ENCODE results near the gene SDC4. TPM values are rescaled to one million over a fixed set of nuclear protein-coding genes. Genes with fewer than 3 reads are reported as not detected.
A peak's percentile ranks its signal among the peaks of the same experiment; 100 is the strongest.

Gene SDC4
- total RNA-seq, 4 donors from 2014 or later: 50.4 to 168 (median 97.8) TPM

DNA sequence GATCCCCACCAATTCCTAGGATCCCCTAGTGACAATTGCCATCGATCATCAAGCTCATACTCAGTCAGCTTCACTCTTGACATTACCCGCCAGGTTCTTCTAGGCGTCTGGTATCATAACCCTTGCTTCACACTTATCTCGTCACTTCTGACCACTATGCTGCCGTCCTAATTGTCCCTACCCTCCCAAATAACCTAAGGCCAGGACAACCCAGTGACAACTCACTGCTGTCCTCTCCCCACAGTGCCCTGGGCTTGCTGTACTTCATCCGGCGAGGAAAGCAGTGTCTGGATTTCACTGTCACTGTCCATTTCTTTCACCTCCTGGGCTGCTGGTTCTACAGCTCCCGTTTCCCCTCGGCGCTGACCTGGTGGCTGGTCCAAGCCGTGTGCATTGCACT is 18.4 kb upstream of the SDC4 start:
- Histone ChIP-seq H3K36me3 (peaks cover 0 to 34% of the 10 kb centered on the region in 2 donors), H3K4me3 (no peak overlapping the region), H3K4me1 (peaks cover 8% of the 10 kb centered on the region in 2 donors), H3K27ac (no peak overlapping the region), H3K27me3 (no peaks in the 10 kb centered on the region), H3K9me3 (no peaks in the 10 kb centered on the region)
- TF ChIP-seq, protein P1, sequence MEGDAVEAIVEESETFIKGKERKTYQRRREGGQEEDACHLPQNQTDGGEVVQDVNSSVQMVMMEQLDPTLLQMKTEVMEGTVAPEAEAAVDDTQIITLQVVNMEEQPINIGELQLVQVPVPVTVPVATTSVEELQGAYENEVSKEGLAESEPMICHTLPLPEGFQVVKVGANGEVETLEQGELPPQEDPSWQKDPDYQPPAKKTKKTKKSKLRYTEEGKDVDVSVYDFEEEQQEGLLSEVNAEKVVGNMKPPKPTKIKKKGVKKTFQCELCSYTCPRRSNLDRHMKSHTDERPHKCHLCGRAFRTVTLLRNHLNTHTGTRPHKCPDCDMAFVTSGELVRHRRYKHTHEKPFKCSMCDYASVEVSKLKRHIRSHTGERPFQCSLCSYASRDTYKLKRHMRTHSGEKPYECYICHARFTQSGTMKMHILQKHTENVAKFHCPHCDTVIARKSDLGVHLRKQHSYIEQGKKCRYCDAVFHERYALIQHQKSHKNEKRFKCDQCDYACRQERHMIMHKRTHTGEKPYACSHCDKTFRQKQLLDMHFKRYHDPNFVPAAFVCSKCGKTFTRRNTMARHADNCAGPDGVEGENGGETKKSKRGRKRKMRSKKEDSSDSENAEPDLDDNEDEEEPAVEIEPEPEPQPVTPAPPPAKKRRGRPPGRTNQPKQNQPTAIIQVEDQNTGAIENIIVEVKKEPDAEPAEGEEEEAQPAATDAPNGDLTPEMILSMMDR (IDR thresholded peaks at IDR 0.05 in 4 of 5, conservative IDR thresholded peaks at IDR 0.05 in 1 of 5): no peak
- TF ChIP-seq POLR2A (IDR thresholded peaks at IDR 0.05): no peak
- in situ Hi-C loops (cut with MboI; ENCODE audit: low sequenced_read_pairs in 4 of 4): loop anchor here in 1 of 4 donors (25.0 kb wide), 1 partner anchor 1154 kb away; the partner anchor contains the start of gene OSER1
- intact Hi-C loops (cut with DNase I; ENCODE audit: low total_unique reads): no loop called here
- DNase-seq (no peak), ATAC-seq (no peak)

DNA sequence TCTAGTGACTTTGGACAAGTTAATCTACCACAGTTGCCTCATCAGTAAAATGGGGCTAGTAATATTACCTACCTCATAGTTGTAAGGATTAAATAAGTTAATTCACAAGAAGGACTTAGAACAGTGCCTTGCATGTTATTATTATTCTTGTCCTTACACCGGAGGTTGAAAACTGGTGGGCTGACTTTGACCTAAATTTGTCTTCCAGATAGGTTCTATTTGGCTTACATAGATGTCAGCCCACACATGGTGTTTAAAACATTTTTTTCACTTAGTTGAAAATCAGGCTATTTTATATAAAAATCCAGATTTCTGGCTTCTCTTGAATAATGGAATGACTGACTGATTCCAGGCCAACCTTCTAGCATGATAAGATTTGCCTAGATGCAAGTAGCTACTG is 18.0 kb upstream of the SDC4 start:
- no peak for ATAC-seq
- in situ Hi-C loops (cut with MboI; ENCODE audit: low sequenced_read_pairs in 4 of 4) (loop anchor here in 1 of 4 donors (25.0 kb wide), 1 partner anchor 1154 kb away; the partner anchor contains the start of gene OSER1), intact Hi-C loops (cut with DNase I; ENCODE audit: low total_unique reads) (no loop called here)
- Histone ChIP-seq H3K4me1 (peaks cover 8% of the 10 kb centered on the region in 2 donors), H3K36me3 (peaks cover 0 to 34% of the 10 kb centered on the region in 2 donors), H3K27ac (no peak overlapping the region), H3K4me3 (no peak overlapping the region), H3K27me3 (no peaks in the 10 kb centered on the region), H3K9me3 (no peaks in the 10 kb centered on the region)
- TF ChIP-seq, protein P1 (IDR thresholded peaks at IDR 0.05 in 4 of 5, conservative IDR thresholded peaks at IDR 0.05 in 1 of 5): no peak
- no peak for TF ChIP-seq POLR2A (IDR thresholded peaks at IDR 0.05)
- DNase-seq: no peak

DNA sequence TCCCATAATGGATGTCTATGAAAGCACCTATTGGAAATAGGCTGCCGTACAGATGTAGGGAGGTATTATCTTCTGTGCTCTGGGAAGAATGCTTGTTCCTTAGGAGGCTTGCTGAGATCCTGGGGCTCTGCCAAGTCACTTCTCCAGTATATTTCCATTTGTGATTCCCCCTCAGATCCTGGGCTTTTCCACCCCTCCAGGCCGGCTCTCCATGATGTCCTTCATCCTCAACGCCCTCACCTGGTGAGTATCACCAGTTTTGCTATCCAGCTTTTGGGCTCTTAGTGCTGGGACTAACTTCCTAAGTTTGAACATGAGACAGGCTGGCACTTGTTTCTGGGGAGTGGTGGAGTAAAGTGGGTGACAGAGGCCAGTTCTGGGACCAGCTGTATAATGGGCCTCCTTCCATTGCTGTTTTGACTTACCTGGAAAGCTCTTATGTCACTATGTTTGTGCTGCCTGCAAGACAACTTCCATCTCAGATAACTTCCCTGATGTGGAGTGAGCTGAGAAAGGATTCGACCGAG is 17.3 kb upstream of the SDC4 start:
- peaks cover 8% of the 10 kb centered on the region in 2 donors for H3K4me1 ChIP-seq
- no peak for DNase-seq
- peak overlapping the region in 1 of 4 donors; percentile 2 for H3K27ac ChIP-seq
- no peaks in the 10 kb centered on the region for H3K9me3 ChIP-seq
- intact Hi-C loops (cut with DNase I; ENCODE audit: low total_unique reads) (no loop called here), in situ Hi-C loops (cut with MboI; ENCODE audit: low sequenced_read_pairs in 4 of 4) (loop anchor here in 1 of 4 donors (25.0 kb wide), 1 partner anchor 1153 kb away; the partner anchor contains the start of gene OSER1)
- peaks cover 0 to 34% of the 10 kb centered on the region in 2 donors for H3K36me3 ChIP-seq
- H3K27me3 ChIP-seq: no peaks in the 10 kb centered on the region
- no peak for ATAC-seq
- no peak overlapping the region for H3K4me3 ChIP-seq
- TF ChIP-seq, protein P1 (IDR thresholded peaks at IDR 0.05 in 4 of 5, conservative IDR thresholded peaks at IDR 0.05 in 1 of 5): no peak
- no peak for TF ChIP-seq POLR2A (IDR thresholded peaks at IDR 0.05)

DNA sequence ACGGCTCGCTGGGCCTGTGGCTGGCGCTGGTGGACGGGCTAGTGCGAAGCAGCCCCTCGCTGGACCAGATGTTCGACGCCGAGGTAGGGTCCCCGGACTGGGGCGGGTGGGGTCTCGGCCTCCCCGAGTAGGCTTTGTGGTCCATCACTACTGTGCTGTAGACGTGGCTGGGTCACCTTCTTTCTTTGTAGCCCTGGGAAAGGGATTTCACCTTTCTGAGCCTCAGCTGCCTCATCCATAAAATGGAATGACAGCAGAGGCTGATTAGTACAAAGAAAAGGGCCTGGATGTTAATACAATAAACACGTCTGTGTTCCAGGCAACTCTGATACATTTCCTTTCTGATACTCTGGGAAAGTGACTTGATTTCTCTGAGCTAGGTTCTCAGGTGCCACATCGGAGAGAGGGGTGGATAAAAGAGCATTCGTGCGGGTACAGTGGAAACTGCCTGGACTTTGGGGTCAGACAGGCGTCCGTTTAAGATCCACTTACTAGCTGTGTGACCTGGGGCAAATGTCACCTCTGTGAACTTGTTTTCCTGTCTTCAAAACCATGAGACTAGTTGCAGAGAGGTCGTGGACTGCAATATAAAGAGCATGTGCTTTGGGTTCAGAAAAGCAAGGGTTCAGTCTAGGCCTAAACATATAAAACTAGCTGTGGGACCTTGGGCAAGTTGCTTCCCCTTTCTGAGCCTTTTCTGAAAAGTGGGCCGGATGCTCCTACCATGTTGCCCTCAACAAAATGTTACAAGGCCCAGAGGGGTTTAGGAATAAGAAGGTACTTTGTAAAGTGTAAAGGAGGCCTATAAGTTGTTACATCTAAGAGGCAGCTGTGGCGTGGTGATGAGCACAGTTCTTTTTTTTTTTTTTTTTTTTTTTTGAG is 15.6 kb upstream of the SDC4 start:
- no peaks in the 10 kb centered on the region for H3K9me3 ChIP-seq
- ATAC-seq: no peak
- in situ Hi-C loops (cut with MboI; ENCODE audit: low sequenced_read_pairs in 4 of 4) (loop anchor here in 1 of 4 donors (5.0 to 25.0 kb wide), 2 partner anchors 73 to 1152 kb away; partner anchors contain the start of gene OSER1), intact Hi-C loops (cut with DNase I; ENCODE audit: low total_unique reads) (loop anchor here (1.0 to 5.0 kb wide), 4 partner anchors 41 to 428 kb away; partner anchors contain the start of genes DNTTIP1 and WFDC3)
- peak overlapping the region; percentile 66 to 86 (median 75) for H3K4me3 ChIP-seq
- no peak for DNase-seq
- peaks cover 0 to 34% of the 10 kb centered on the region in 2 donors for H3K36me3 ChIP-seq
- H3K27me3 ChIP-seq: no peaks in the 10 kb centered on the region
- TF ChIP-seq, protein P1 (IDR thresholded peaks at IDR 0.05 in 4 of 5, conservative IDR thresholded peaks at IDR 0.05 in 1 of 5): no peak
- TF ChIP-seq POLR2A (IDR thresholded peaks at IDR 0.05): no peak
- H3K4me1 ChIP-seq: peaks cover 22% of the 10 kb centered on the region in 2 donors
- peak overlapping the region; percentile 94 to 99 (median 96) for H3K27ac ChIP-seq
